ENCODE data around the gene TBC1D10B.

The TBC1D10B gene

DNA sequence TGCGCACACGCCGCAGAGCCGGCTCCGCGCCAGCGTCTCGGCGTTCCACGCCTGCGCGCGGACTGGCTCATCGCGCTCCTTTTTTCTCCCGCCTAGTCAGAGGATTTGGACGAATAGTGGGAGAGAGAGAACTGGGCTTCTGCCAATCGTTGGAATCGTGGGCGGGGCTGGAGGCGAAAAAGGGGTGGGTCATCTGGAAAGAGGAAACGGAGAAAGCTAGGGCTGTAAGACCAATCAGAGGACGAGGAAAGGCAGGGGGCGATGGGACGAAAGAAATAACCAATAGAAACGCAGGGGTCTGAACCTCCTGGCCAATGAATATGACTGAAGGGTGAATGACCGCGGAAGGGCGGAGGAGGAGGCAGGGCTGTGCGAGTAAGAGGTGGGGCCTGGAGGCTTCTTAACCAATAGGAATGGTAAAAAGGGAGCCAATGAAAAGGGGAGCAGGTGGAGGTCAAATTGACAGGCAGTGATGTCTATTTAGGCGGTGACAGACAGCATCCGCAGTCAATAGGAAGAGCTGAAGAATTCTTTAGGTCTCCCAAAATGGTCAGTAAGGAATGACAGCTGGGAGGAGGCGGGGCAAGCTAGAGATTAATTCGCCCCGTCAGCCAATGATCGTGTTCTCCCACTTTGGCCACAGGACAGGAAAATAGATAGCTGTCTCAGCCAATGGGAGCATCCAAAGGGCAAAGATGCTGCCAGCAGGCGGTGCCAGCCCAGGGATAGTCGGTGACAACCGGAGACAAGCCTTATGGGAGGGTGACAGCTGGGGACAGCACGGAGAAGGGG is at the start of gene TBC1D10B:
Gene TBC1D10B, minus strand, starts transcription at position 39 of the 792 bp plus-strand sequence. CDS start 311 bp downstream, outside the sequence.
- peak; percentile 100 for DNase-seq

DNA sequence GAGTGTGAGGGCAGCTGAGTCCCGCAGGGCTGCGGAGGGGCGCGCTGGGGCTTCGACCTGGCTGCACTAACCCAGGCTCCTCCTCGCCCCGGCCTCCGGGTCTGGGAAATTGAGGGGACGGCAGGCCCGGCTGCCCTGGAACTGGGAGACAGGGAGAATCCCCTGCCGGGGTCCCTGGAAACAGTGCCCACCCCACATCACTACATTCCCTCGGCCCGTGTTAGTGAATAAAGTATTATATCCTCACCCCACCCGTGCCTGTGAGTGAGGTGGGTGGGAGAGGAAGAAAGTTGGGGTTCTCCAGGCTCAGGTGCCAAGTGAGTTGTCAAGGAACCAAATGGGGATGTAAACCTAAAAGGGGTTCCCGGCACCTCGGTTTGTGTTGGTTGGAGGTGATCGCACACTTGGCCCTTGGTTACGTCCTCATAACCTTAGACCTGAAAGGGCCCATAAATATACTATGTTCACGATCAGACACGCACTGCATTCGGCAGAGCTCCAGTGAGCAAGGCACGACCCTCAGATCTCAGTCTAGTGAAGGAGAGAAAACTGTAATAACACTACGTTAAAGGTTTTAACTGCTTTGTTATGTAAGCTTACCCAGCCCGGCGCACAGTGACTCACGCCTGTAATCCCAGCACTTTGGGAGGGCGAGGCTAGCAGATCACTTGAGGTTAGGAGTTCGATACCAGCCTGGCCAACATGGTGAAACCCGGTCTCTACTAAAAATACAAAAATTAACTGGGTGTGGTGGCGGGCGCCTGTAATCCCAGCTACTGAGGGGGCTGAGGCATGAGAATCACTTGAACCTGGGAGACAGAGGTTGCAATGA is 48.3 kb upstream of the TBC1D10B start:
- DNase-seq: no peak

DNA sequence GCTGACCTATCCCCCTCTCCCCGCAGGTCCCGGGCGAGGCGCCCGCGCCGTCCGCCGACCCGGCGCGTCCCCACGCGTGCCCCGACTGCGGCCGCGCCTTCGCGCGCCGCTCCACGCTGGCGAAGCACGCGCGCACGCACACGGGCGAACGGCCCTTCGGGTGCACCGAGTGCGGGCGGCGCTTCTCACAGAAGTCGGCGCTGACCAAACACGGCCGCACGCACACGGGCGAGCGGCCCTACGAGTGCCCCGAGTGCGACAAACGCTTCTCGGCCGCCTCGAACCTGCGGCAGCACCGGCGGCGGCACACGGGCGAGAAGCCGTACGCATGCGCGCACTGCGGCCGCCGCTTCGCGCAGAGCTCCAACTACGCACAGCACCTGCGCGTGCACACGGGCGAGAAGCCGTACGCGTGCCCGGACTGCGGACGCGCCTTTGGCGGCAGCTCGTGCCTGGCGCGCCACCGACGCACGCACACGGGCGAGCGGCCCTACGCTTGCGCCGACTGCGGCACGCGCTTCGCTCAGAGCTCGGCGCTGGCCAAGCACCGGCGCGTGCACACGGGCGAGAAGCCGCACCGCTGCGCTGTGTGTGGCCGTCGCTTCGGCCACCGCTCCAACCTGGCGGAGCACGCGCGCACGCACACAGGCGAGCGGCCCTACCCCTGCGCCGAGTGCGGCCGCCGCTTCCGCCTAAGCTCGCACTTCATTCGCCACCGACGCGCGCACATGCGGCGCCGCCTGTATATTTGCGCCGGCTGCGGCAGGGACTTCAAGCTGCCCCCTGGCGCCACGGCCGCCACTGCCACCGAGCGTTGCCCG is 47.4 kb upstream of the TBC1D10B start:
- DNase-seq: no peak

DNA sequence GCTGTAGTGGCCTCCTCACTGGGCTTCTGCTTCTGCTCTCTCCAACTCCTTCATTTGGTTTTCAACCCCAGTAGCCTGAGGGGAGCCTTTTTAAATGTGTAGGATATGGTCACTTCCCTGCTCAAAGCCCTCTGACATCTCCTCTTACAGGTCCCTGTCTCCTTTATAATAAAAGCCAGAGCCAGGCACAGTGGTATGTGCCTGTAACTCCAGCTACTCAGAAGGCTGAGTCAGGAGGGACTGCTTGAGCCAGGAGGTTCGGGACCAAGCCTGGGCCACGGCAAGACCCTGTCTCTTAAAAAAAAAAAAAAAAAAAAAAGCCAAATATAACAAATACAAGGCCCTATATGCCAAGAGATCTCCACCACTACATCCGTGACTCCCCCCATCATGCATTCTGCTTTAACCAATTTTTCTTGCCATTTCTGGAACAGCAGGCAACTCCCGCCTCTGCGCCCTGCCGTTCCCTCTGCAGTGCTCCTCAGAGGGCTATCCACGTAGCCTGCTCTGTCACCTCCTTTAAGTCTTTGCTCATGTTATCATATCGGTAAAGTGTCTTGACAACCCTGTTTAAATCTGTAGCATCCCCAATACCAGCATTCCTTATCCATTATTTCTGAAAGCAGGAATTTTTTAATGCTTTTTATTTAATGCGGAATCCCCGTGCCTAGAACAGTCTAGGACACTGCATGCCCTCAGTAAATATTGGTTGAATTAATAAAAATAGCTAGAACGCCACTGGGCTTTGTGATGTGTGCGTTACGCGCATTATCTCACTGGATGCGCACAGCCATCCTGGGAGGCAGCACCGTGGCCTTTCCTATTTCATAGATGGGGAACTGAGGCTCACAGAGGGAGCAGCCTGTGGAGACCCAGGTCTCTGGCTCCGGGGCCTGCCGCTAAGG is 46.6 kb upstream of the TBC1D10B start:
- DNase-seq: no peak

DNA sequence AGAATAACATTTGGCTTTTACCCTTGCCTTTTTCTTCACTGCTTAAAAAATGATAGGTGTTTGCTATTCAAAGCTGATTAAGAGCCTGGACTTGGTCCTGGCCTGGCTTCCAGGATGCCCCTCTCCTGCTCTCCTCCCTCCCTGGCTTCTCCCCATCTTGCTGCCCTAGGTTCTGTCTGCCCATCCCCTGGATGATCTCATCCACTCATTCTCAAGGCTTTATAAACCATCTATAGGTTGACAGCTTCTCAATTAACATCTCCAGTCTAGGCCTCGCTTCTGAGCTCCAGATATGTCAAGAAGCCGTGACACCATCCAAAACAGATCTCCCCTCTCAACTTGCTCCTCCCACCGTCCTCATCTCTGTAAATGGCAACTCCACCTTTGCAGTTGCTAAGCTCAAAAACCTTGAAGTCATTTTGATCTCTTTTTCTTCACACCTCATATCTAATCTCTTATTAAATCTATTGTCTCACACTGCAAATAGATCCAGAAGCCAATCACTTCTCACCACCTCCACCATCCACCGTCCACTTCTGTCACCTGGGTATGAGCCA is 45.8 kb upstream of the TBC1D10B start:
- DNase-seq: no peak

DNA sequence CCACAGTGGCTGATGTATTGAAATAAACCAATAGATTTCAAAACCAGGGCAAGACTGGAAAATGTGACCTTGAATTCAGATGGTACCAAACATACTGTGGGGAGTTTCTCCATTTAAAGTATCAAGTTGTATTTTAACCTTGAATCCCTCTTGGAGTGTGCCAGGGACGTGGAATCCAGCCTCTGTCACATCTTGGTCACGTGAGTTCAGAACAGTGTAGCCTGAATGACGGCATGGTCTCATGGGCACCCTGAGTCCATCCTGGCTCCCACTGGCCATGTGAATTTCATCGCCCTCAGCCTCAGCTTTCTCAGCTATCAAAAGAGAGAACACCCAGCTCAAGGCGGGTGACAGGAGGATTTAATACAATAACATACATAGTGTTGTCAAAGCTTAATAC is 43.9 kb upstream of the TBC1D10B start:
- no peak for DNase-seq

DNA sequence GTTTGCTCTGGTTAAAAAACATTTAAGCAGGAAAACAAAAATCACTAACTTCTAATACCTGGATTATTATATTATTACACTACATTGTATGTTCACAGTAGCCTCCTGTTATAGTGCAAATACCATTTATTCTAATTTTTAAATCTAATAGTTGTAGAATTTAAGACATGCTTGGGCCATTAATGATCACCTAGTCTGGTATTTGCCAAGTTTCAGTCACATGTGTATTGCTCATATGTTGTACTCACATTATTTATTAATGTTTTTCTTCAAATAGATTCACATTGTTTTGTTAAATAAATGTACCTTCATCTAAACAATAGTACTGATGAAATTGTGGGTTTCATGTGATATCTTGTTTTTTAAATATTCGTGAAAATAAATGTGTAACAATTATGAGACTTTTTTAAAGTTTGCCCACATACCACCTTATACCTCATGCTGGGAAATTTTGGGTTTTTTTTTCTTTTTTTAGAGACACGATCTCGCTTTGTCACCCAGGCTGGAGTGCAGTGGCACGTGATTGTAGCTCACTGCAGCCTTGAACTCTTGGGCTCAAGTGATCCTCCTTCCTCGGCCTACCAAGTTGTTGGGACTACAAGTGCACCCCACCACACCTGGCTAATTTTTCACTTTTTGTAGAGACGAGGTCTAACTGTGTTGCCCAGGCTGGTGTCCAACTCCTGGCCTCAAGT is 43.0 kb upstream of the TBC1D10B start:
- no peak for DNase-seq

DNA sequence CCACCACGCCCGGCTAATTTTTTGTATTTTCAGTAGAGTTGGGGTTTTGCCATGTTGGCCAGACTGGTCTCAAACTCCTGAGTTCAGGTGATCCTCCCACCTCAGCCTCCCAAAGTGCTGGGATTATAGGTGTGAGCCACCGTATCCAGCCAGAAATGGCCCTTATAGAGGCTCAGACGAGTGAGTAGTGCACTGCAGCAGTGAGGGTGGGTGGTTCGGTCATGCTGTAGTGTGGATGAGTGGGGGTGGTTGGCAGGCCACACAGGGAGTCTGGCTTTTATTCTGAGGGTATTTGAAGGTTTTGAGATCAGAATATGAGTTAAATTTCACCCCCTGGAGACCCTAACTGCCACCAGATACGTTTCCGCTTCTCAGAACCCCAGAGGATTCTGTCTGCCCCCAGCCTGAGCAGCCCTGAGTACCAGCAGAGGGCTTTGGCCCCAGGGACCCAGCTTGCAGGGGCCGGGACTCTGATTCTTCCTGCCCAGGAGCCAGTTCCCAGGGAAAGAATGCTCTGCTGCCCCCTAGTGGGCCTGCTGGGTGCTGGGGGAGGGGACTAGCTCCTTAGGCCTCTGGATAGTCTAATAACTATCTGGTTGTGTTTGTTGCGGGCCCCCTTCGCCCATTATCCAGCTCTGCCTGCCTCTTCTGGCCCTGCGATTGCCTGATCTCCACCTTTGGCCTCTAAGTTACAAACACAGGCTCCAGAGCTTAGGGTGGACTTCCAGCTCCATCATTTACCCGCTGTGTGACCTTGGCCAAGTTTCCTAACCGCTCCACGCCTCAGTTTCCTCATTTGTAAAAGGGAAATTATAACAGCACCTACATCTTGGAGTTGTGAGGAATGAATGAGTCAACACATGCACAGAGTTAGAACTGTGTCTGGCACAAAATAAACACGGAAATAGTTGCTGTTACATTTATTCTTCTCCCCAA is 39.1 kb upstream of the TBC1D10B start:
- DNase-seq: no peak

DNA sequence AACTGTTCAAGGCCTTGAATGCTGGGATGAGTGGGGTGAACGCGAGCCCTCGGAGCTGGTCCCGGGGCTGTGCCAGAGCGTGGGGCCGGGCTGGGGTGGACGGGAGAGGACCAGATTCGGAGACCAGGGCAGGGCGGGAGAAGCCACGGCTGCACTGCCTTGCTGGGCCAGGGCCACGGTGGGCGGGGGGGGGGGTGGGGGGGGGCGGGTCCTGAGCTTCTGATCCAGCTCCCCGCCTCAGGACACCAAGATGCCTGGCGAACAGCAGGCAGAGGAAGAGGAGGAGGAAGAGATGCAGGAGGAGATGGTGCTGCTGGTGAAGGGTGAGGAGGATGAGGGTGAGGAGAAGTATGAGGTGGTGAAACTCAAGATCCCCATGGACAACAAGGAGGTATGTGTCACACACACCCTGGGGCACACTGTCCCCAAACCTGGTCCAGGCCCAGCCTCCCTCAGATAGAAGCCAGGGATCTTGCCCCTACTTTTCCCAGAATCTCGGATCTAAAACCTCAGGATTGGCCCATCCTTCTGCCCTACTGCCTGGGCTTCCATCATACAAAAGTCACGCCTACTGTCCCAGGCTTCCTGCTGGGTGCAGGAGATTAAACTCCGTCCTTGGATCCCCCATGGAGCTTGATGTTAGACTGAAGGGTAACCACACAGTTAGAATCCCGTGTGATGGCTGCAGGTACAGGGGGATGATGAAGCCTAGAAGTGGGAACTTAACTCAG is 37.7 kb upstream of the TBC1D10B start:
- no peak for DNase-seq

GRCh38 chr16:30407102-30407803 is 37.0 kb upstream of the TBC1D10B start, which contains the start of gene ZNF771:
Gene ZNF771 (plus strand): TSS chr16:30407606. CDS start chr16:30408054, 448 bp downstream.
- no peak for DNase-seq

GRCh38 chr16:30406795-30407101 is 36.5 kb upstream of the TBC1D10B start:
- DNase-seq: no peak

DNA sequence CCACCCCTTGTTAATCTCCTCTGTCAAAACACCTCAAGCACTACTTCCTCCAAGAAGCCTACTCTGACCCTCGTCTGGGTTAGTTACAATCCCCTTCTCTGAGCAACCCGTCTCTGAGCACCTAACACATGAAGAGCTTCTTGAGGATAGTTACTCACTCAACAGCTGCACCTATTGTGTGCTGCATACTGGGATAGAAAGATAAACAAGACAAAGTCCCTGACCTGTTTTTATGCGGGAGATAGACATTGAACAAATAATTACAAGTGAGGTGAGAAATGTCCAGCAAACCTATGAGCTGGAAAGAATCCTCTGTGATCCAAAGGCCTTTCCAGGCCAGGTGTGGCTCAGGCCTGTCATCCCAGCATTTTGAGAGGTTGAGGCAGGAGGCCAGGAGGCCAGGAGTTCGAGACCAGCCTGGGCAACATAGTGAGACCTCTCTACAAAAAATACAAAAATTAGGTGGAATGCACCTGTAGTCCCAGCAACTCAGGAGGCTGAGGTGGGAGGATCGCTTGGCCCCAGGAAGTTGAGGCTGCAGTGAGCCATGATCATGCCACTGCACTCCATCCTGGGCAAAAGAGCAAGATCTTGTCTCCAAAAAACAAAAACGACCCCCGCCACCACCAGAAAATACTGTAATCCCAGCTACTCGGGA is 31.6 kb upstream of the TBC1D10B start:
- no peak for DNase-seq

GRCh38 chr16:30399435-30400186 is 29.3 kb upstream of the TBC1D10B start:
- DNase-seq: no peak

DNA sequence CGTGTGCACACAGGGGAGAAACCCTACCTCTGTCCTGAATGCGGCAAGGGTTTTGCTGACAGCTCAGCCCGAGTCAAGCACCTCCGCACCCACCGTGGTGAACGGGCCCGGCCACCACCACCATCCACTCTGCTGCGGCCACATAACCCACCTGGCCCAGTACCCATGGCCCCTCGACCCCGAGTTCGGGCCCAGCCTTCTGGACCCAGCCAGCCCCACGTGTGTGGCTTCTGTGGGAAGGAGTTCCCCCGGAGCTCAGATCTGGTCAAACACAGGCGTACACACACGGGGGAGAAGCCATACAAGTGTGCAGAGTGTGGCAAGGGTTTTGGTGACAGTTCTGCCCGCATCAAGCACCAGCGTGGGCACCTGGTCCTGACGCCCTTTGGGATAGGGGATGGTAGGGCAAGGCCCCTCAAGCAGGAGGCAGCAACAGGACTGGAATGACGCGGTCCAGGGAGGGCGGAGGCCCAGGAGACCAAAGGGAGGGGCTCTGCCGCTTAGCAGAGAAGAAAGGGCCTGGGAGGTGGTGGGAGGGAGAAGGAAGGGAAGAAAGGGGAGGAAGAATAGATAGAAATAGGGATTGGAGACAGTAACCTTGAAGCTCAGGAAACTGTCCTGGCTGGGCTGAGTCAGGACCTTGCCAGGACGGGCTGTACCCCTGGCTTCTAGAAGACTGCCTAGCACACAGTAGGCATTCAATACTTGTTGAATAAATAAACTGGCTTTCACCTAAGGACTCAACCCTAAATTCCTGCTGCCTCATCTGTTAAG is 28.6 kb upstream of the TBC1D10B start:
- DNase-seq: no peak

GRCh38 chr16:30397776-30398660 is 27.7 kb upstream of the TBC1D10B start:
- DNase-seq: no peak

All from NCI-H524 treated with DMSO at 0.1 percent for 48 hours (cell line).